HepG2 (cell line): ENCODE results near the gene ZNF777. TPM values are rescaled to one million over a fixed set of nuclear protein-coding genes. Genes with fewer than 3 reads are reported as not detected.

Experiments used
- ARID5B ChIP-seq: IDR thresholded peaks from 2 replicates; pipeline ENCODE4 v1.4.0; 2020; ENCODE audit warnings: mild to moderate bottlenecking, missing genetic modification reagents
- EEA1 ChIP-seq: sonication (generic); formaldehyde crosslinking; IDR thresholded peaks from 2 replicates; pipeline ENCODE4 v1.5.1; 2020; ENCODE audit warnings: mild to moderate bottlenecking, missing genetic modification reagents, borderline replicate concordance
- HMGA1 ChIP-seq: sonication (generic); formaldehyde crosslinking; conservative IDR thresholded peaks from 2 replicates; pipeline ENCODE4 v1.4.0; 2020; ENCODE audit warnings: missing genetic modification reagents
- KDM1A ChIP-seq: IDR thresholded peaks from 2 replicates; pipeline ENCODE4 v1.6.1; 2016; ENCODE audit warnings: missing compliant biosample characterization
- NFE2 ChIP-seq: sonication (generic); formaldehyde crosslinking; IDR thresholded peaks from 2 replicates; pipeline ENCODE4 v1.4.0; 2020; ENCODE audit warnings: missing genetic modification reagents
- NRL ChIP-seq: sonication (generic); formaldehyde crosslinking; IDR thresholded peaks from 2 replicates; pipeline ENCODE4 v1.5.0; 2020; ENCODE audit warnings: missing genetic modification reagents, mild to moderate bottlenecking, moderate library complexity, borderline replicate concordance
- TP53 ChIP-seq: sonication (generic); formaldehyde crosslinking; conservative IDR thresholded peaks from 2 replicates; pipeline ENCODE4 v1.4.0; 2020; ENCODE audit warnings: missing genetic modification reagents
- YY1 ChIP-seq: IDR thresholded peaks from 2 replicates; pipeline ENCODE4 v1.6.1; 2011; ENCODE audit warnings: low read length, low read depth, moderate library complexity, mild to moderate bottlenecking; ENCODE audit not compliant: insufficient read depth, insufficient replicate concordance
- ZBTB21 ChIP-seq: sonication (generic); formaldehyde crosslinking; IDR thresholded peaks from 2 replicates; pipeline ENCODE4 v1.4.0; 2020; ENCODE audit warnings: missing genetic modification reagents
- ZBTB26 ChIP-seq: IDR thresholded peaks from 2 replicates; pipeline ENCODE4 v1.6.1; 2016; ENCODE audit warnings: missing compliant biosample characterization, missing genetic modification reagents, borderline replicate concordance
- ZMYM4 ChIP-seq: sonication (generic); formaldehyde crosslinking; IDR thresholded peaks from 2 replicates; pipeline ENCODE4 v1.8.1; 2023; ENCODE audit warnings: mild to moderate bottlenecking, missing genetic modification reagents
- ZNF10 ChIP-seq: sonication (generic); formaldehyde crosslinking; IDR thresholded peaks from 2 replicates; pipeline ENCODE4 v1.4.0; 2020; ENCODE audit warnings: mild to moderate bottlenecking, low read depth, missing genetic modification reagents, borderline replicate concordance
- ZNF280D ChIP-seq: sonication (generic); formaldehyde crosslinking; IDR thresholded peaks from 2 replicates; pipeline ENCODE4 v1.5.1; 2020; ENCODE audit warnings: mild to moderate bottlenecking, missing genetic modification reagents
- ZNF687 ChIP-seq: sonication (generic); formaldehyde crosslinking; IDR thresholded peaks from 2 replicates; pipeline ENCODE4 v1.5.1; 2020; ENCODE audit warnings: mild to moderate bottlenecking, missing genetic modification reagents, moderate library complexity
- polyA plus RNA-seq, 8 experiments: library from polyadenylated mRNA; depleted of rRNA in 3 of 8; stranded (reverse) in 7 of 8; unstranded in 1 of 8; fragments of >200 nt; fragmentation: Illumina TruSeq in 4 of 8; extraction: Trizol in 4 of 8; gene quantifications; 2 replicates each; pipeline versions ENCODE4 v1.2.1 to v1.2.3, GENCODE V29; 2011 to 2016; ENCODE audit warnings: low read depth in 4 of 8, missing spikeins in 1 of 8, mixed read lengths in 1 of 8; ENCODE audit not compliant: insufficient read depth in 1 of 8
- total RNA-seq, 5 experiments: library from RNA; depleted of rRNA; stranded (reverse); fragments of >200 nt; fragmentation: Illumina TruSeq; extraction: Trizol; gene quantifications; 2 replicates each; pipeline ENCODE4 v1.2.3, GENCODE V29; 2016; ENCODE audit warnings: low read depth in 1 of 5

Gene ZNF777
- total and polyA plus RNA-seq, 2 of the 13 experiments (the other 11 are each of a cell fraction or from before 2014, with no cell fraction given), result 3.8 to 6.0 TPM

- TF ChIP-seq ZNF687, result peak; percentile 78
- TF ChIP-seq ZBTB21, result no peak
- TF ChIP-seq EEA1 (CRISPR knock-in tag), result no peak; the same call in 1 of the 2 replicates
- TF ChIP-seq ZNF10 (CRISPR knock-in tag), result no peak
- peak; percentile 91 for TF ChIP-seq YY1
- TF ChIP-seq HMGA1 (CRISPR knock-in tag), result no peak
- no peak for TF ChIP-seq TP53 (CRISPR knock-in tag)
- 0 out of 2 replicates have a peak, but pooled peaks have one; percentile 65 for TF ChIP-seq NRL (CRISPR knock-in tag)
- no peak for TF ChIP-seq ZNF280D (CRISPR knock-in tag)
- peak; percentile 60; the same call in 1 of the 2 replicates for TF ChIP-seq ZMYM4 (CRISPR knock-in tag)
- no peak for TF ChIP-seq ZBTB26 (CRISPR knock-in tag)
- TF ChIP-seq KDM1A (CRISPR knock-in tag), result no peak
- TF ChIP-seq NFE2 (CRISPR knock-in tag), result no peak
- 0 out of 2 replicates have a peak, but pooled peaks have one; percentile 1 for TF ChIP-seq ARID5B (CRISPR knock-in tag)
Measured at GRCh38 chr7:149460493-149461277, at the start of gene ZNF777 (continued).
